T-helper 1 cell (primary cell): ENCODE measurements around the gene SLBP.
"Not testable (repeated sequence)": the region's sequence is repeated elsewhere in the genome, so short reads cannot be mapped to it uniquely, and the experiment has no call there.

Experiments
- DNase-seq, 5 donors: peaks; one replicate each; pipeline ENCODE4 v3.0.0-alpha.2; 2012 to 2020

The SLBP gene

GRCh38 chr4:1673671-1674070 lies 38.4 kb downstream of the SLBP start:
- DNase-seq = no peak

GRCh38 chr4:1671011-1671410 lies 41.1 kb downstream of the SLBP start:
- not testable (repeated sequence) for DNase-seq

- DNase-seq = no peak
Measured at GRCh38 chr4:1670279-1670678, 41.8 kb downstream of the SLBP start.

GRCh38 chr4:1669850-1670249 lies 42.3 kb downstream of the SLBP start:
- no peak for DNase-seq

- DNase-seq = no peak
Measured at GRCh38 chr4:1669270-1669669, 42.8 kb downstream of the SLBP start.

- DNase-seq = no peak
Measured at GRCh38 chr4:1668488-1668840, 43.7 kb downstream of the SLBP start.

GRCh38 chr4:1667273-1667672 lies 44.8 kb downstream of the SLBP start:
- DNase-seq = no peak

GRCh38 chr4:1666391-1666790 lies 45.7 kb downstream of the SLBP start:
- no peak for DNase-seq

- DNase-seq = no peak
Measured at GRCh38 chr4:1664141-1664540, 48.0 kb downstream of the SLBP start.

GRCh38 chr4:1663549-1663948 lies 48.6 kb downstream of the SLBP start:
- no peak for DNase-seq

GRCh38 chr4:1661695-1662094 lies 50.4 kb downstream of the SLBP start:
- no peak for DNase-seq

GRCh38 chr4:1660948-1661677 lies 51.0 kb downstream of the SLBP start:
- no peak for DNase-seq

- no peak for DNase-seq
Measured at GRCh38 chr4:1659104-1660043, 52.7 kb downstream of the SLBP start.

- DNase-seq = no peak
Measured at GRCh38 chr4:1658581-1658980, 53.5 kb downstream of the SLBP start.

- DNase-seq = no peak
Measured at GRCh38 chr4:1658146-1658545, 54.0 kb downstream of the SLBP start.

GRCh38 chr4:1656986-1657385 lies 55.1 kb downstream of the SLBP start:
- DNase-seq = no peak

GRCh38 chr4:1656132-1656531 lies 56.0 kb downstream of the SLBP start:
- DNase-seq = no peak

- DNase-seq = no peak
Measured at GRCh38 chr4:1655676-1656075, 56.4 kb downstream of the SLBP start.

GRCh38 chr4:1655081-1655480 lies 57.0 kb downstream of the SLBP start:
- no peak for DNase-seq

GRCh38 chr4:1654216-1654955 lies 57.7 kb downstream of the SLBP start:
- no peak for DNase-seq

- no peak for DNase-seq
Measured at GRCh38 chr4:1653776-1654175, 58.3 kb downstream of the SLBP start.

GRCh38 chr4:1652088-1652487 lies 60.0 kb downstream of the SLBP start:
- DNase-seq = no peak

GRCh38 chr4:1651609-1652008 lies 60.5 kb downstream of the SLBP start:
- no peak for DNase-seq
